Adrenal gland (tissue), 5 donors: Measurements from ENCODE around the gene HTR4.

Experiments
- CTCF ChIP-seq, 6 experiments: fragments of 450-650 bp in 4 of 6; fragments of 200-600 bp in 2 of 6; sonication (generic) in 1 of 6; IDR thresholded peaks; 1 replicate in 5 of 6; 2 replicates in 1 of 6; pipeline versions ENCODE4 v1.5.1 to v1.8.0; 2016 to 2021; ENCODE audit warnings: antibody characterized with exemption in 6 of 6, mild to moderate bottlenecking in 2 of 6, moderate library complexity in 1 of 6
- POLR2A ChIP-seq, 2 donors: fragments of 450-650 bp; IDR thresholded peaks; one replicate each; pipeline ENCODE4 v1.6.1; 2017; ENCODE audit warnings: antibody characterized with exemption in 2 of 2, mild to moderate bottlenecking in 2 of 2, moderate library complexity in 1 of 2
- donor health status: DM: no; HTN: no; CAD: no.

GRCh38 chr5:148615644-148616275 lies 38.6 kb downstream of the HTR4 start:
- TF ChIP-seq CTCF (IDR thresholded peaks at IDR 0.05), result no peak
- no peak for TF ChIP-seq POLR2A (IDR thresholded peaks at IDR 0.05)
